Suppressor macrophage (primary cell): ENCODE data around the gene MAPT.
"Not testable (repeated sequence)": the region's sequence is repeated elsewhere in the genome, so short reads cannot be mapped to it uniquely, and the experiment has no call there.

Experiments
- DNase-seq, 4 experiments: peaks; one replicate each; pipeline ENCODE4 v3.0.0-alpha.2; 2020 to 2022

Gene MAPT

GRCh38 chr17:45995627-45996270 lies 101.4 kb downstream of the MAPT start:
- DNase-seq, result no peak

GRCh38 chr17:45996282-45996937 lies 102.1 kb downstream of the MAPT start:
- no peak for DNase-seq

GRCh38 chr17:45997166-45997565 lies 102.8 kb downstream of the MAPT start:
- no peak for DNase-seq

- no peak for DNase-seq
Observed at GRCh38 chr17:45997624-45998023, 103.3 kb downstream of the MAPT start.

GRCh38 chr17:45998987-45999899 lies 104.9 kb downstream of the MAPT start, which contains the start of gene STH:
STH (plus strand) TSS chr17:45999250; CDS start chr17:45999280, 30 bp downstream.
- DNase-seq, result no peak

- DNase-seq, result no peak
Observed at GRCh38 chr17:45999900-46000290, 105.5 kb downstream of the MAPT start.

- no peak for DNase-seq
Observed at GRCh38 chr17:46000292-46000691, 105.9 kb downstream of the MAPT start.

GRCh38 chr17:46000757-46001156 lies 106.4 kb downstream of the MAPT start:
- no peak for DNase-seq

GRCh38 chr17:46001390-46002310 lies 107.3 kb downstream of the MAPT start:
- DNase-seq, result no peak

- DNase-seq, result peak; percentile 71 to 87 (median 82)
Observed at GRCh38 chr17:46002311-46002972, 108.1 kb downstream of the MAPT start.

- no peak for DNase-seq
Observed at GRCh38 chr17:46002973-46003316, 108.6 kb downstream of the MAPT start.

GRCh38 chr17:46003907-46004748 lies 109.8 kb downstream of the MAPT start:
- no peak for DNase-seq

- DNase-seq, result not testable (repeated sequence)
Observed at GRCh38 chr17:46006082-46006481, 111.7 kb downstream of the MAPT start.

GRCh38 chr17:46007461-46007965 lies 113.2 kb downstream of the MAPT start:
- no peak for DNase-seq

- no peak for DNase-seq
Observed at GRCh38 chr17:46008591-46008990, 114.2 kb downstream of the MAPT start.

GRCh38 chr17:46009681-46010596 lies 115.6 kb downstream of the MAPT start:
- no peak for DNase-seq

GRCh38 chr17:46010597-46011186 lies 116.3 kb downstream of the MAPT start:
- DNase-seq, result no peak

GRCh38 chr17:46011711-46012505 lies 117.6 kb downstream of the MAPT start:
- DNase-seq, result no peak
